Measurements from ENCODE around the gene TPRA1.
A peak's percentile ranks its signal among the peaks of the same experiment; 100 is the strongest.
"Not testable (repeated sequence)": the region's sequence is repeated elsewhere in the genome, so short reads cannot be mapped to it uniquely, and the experiment has no call there.

The TPRA1 gene

DNA sequence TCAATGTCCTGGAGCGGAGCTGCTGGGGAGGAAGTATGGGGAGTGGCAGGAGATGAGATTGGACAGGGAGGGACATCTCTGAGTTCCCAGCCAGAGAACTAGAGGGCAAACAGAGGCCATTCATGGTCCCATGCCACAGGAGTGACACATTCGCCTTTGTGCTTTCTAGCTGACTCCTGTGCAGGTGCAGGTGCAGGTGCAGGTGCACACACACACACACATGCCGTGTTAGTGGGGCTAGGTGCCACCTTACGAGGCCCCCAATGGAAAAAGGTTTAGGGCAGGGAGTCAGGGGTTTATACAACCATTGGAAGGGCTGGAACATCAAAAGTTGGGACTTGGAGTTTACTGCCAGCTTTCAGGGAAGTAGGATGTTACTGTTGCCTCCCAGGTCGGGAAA, 52.0 kb downstream of the TPRA1 start:
- DNase-seq (ENCODE audit: low spot score), result no peak

DNA sequence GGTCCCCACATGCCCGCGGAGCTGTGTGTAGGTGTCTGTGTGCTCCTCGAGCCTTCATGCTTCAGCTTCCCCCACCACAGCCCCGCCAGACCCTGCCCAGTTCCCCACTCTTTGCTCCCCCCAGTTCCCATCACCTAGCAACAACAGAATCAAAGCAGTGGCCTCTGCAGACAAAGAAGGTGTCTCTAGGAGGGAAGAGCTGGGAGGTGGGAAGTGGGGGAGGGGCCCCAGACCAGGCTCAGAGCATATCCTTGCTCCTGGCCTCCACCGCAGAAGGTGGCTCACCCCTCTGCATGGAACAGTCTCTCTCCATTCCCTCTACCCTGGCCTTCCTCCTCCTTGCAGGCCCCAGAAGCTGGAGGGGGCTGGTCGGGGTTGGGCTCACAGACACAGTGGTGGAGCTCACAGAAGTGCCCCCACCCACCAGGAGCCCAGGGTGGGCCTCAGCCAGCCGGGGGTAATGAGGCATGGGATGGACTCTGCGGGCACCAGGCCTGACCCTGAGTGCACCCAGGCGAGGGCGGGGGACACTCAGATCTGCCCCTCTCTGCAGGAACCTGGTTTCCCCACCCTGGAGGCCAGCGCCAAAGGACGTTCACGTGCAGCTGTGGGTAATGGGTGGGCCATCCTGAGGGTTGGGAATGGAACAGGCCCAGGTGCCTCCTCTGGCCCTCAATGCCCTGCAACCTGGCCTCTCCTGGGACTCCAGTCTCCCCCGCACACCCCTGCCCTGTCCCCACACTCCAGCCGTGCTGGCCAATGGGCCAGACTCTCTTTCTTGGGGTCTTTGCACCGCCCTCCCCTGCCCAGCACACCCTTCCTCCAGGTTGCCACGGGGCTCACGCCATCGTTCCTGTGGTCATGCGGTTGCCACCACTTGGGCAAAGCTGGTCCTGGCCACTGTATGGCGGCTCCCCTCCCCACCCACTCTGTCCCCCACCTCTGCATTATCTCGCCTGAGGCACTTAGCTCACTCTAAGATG, 53.4 kb downstream of the TPRA1 start:
- peak; percentile 41 for DNase-seq (ENCODE audit: low spot score)

DNA sequence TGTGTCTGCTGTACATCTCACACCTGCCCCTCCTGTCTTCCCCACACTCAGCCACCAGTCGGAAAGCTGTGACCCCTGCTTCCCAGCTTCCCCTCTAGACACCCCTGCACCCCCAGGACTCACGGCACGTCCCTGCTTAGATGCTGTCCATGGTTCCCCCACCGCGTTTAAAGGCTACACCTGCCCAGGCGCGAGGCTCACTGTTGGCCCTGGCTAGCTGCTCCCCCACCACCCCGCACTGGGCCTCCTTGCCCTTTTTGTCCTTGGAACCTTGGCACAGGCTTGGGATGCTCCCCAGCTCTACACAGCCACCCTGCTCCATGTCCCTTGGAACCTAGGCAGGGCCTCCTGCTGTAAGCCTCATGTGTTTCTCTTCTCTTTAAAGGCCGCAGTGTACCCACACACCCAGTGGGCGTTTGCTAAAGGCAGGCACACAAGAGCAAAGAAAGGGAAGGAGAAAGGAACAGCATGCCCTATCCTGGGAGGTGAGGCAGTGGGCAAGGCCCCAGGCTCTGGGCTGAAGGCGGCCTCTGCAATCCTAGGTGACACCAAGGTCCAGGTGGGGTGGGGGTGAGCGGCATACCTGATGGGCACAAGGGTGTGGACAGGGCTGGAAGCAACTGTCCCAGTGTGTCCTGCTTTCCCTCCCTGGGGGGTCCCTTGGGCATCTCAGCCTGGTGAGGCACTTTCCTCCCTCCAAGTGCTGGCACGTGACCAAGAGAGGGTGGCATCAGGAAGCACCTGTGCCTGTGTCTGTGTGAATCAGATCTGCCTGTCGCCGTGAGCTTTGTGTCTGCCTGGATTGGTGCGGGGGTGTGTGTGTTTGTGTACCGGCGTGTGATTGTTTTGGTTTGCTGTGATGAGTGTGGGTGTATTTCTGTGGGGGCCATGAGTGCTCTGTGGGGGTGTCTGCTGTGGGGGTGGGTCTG, 54.4 kb downstream of the TPRA1 start:
- DNase-seq (ENCODE audit: low spot score), result no peak

DNA sequence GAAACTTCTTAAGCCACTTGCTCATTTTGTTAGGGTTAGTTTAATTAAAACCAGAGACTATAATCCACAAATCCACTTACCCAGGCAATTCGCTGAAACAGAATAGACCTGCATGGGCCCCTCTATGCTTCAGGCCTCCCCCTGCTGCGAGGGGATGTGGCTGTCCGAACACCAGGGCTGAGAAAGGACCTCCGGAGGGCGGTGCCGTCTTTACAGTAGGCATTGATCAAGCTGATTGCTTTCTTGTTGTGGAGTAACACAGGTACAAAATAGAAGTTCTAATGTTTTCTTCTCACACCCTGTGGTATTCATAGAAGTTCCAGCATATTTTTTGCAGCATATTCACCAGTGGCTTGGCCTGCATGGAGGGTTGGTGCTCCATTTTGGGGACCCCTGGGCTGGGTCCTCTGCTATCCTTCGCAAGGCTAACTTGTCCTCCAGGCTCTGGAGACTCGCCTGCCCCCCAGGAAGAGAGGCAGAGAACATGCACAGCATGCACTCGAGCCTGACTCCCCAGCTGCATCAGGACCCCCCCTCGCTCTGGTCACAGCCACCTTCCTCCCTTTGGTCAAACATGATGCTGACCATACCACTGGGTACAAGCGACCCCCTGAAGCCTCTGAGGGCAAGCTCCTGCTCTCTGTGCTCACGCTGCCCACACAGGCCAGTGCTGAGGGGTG, 55.3 kb downstream of the TPRA1 start:
- no peak for DNase-seq (ENCODE audit: low spot score)

DNA sequence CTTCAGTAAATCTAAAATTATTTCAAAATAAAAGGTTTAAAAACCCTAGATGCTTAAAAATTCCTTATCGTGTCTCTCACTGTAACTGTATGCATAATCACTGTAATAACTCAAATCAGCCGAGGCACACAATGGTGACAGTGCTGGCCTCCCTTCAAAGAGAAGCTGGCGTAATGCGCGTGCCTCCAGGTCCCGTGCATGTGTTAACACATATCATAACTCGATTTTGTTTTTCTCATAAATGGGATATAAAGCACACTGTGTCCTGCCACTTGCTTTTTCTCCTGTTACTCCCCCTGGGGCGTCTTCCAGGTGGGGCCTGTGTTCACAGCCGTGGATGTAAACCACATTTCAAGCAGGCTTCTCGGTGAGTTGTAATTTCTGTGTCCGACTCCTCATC, 56.0 kb downstream of the TPRA1 start:
- no peak for DNase-seq (ENCODE audit: low spot score)

DNA sequence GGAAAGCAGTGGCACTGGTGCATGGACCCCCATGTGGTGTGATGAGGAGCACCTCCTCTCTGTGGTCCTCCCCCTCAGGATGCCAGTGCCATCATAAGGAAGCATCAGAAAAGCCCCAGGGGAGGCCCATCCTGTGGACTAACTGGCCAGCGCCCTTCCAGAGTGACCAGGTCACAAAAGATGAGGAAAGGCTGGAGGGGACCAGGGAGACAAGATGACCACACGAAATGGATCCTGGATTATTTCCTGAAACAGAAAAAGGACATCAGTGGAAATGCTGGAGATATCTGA, 56.4 kb downstream of the TPRA1 start:
- no peak for DNase-seq (ENCODE audit: low spot score)

DNA sequence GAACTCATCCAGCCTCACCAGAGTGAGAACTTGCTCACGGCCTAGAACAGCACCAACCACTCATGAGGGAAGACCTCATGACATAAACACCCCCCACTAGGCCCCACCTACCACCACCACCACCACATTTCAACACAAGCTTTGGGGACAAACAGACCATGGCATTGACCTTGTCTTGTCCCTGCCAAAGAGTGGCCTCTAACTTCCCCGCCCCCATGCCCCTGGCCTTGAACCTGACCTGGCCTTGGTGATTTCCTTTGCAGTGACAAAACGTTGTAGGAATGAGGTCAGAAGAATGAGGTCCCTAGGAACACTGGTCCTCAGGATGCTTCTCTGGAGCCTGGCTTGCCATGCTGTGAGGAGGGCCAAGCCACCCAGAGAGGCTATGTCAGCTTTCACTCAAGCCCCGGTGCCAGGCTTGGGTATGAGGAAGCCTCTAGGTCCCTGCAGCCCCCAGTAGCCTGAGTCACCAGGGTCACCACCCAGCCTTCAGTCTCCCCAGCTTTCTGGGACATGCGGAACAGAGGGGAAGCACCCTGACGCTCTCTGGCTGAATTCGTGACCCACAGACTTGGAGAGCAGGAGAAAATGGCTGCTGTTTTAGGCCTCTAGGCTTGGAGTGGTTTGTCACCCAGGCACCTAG, 57.9 kb downstream of the TPRA1 start:
- no peak for DNase-seq (ENCODE audit: low spot score)

DNA sequence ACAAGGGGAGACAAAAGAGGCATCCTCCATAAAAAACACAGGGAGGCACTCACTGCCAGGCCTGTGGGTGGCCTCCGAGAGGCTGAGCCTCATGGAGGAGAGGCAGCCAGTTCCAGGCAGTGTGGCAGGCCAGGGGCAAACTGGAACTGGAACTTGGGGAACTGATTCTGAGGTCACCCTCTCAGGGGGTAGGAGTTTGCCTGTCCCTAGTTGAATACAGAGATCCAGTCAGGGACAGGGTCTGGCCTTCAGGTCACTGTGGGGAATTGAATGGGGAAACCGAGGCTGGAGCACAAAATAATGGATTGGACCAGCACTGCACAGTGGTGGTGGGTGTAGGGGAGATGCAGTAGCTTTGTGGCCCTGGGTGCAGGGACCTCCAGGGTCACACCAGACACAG, 58.7 kb downstream of the TPRA1 start:
- no peak for DNase-seq (ENCODE audit: low spot score)

DNA sequence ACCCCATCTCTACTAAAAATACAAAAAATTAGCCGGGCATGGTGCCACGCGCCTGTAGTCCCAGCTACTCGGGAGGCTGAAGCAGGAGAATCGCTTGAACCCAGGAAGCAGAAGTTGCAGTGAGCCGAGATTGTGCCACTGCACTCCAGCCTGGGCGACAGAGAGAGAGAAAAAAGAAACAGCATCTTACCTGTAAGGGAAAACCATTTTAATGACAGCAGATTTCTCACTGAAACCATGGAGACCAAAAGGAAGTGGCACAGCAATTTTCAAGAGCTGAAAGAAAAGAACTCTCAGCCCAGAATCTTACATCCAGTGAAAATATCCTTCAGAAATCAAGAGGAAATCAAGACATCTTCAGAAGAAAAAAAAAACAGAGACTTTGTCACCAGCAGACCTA, 59.7 kb downstream of the TPRA1 start:
- not testable (repeated sequence) for DNase-seq (ENCODE audit: low spot score)

DNA sequence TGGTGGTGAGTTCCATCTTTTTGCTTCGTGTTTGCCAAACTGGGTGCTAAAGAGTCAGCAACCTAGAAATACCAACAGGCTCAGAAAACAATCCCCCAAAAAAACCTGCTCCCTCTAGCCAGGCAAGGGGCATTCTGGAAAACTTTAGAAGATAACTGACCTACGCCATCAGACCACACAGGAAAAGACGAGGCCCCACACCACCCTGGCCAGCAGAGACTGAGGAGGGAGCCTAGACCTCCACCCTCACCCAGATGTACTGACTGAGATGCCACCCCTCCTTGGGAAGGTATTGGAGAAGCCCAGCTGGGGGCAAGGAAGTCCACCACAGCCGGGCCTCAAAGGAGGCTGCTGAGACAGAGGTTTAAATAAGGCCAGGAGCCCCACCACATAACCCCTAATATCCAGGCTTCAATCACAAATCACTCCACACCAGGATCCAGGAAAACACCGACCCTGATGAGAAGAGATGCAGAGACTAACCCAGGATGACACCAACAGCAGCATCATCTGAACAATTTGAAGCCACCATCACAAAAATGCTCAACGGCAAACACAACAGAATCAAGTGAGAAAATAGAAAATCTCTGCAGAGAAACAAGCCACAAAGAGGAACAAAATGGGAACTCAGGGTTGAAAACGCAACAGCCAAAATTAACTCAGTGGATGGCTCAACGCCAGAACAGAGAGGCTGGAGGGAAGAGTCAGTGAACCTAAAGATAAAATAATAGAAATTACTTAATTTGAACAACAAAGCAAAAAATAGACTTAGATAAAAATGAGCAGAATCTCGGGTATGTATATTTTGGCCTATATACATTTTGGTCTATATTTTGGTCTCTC, 61.0 kb downstream of the TPRA1 start:
- no peak for DNase-seq (ENCODE audit: low spot score)

DNA sequence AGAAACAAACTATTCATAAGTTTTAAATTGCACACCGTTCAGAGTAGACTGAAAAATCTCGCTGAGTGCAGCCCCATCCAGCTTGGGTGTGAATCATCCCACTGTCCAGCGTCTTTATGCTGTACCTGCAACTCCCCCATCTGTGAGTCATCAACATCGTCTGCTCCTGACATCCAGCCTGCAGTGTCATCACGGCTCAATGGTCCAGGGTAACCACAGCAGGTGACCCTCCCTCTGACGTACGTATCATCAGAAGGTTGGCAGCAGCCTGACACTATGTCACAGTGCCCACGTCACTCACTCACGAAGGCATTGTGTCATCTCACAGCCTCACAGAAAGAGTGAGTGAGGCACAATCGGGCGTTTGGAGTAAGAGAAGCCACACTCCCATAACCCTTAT, 65.2 kb downstream of the TPRA1 start:
- peak; percentile 11 for DNase-seq (ENCODE audit: low spot score)

DNA sequence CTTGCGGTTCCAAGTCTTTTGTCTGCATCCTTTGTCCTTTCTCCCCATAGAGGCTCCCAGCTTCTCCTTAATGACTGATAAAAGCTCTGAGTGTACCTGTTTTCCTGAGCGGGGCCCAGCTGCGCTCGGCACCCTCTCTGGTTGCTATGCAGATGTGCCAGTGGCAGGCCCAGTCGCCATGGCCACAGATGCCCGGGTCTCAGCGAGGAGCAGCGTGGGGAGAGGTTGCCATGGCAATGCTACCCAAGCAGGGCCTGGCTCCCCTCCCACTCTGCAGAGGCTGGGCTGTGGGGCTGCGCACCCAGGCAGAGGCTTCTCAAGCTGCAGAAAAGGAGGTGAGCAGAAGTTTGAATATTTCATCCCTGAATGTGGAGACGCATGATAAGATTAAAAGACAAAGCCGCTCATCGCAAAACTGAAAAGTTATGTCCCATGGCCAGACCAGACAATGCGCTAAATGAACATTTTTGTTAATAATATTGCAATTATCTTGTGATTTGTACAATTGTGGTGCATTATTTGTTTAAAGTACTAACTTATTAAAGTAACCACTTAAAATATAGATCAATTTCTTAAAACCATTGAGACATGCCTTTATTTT, 66.1 kb downstream of the TPRA1 start:
- DNase-seq (ENCODE audit: low spot score), result peak; percentile 12

Small RNAs within 50 kb of the gene (small RNA-seq; reads per million reads assigned to genes)
- gene AC084035.1 (0 reads per million in 2 experiments), gene MIR6825 (0 reads per million in 2 experiments), gene MIR7976 (0 to 0.13 reads per million in 2 experiments)

Data from SK-N-DZ (cell line).